Colonic mucosa (tissue), 4 donors: ENCODE data around the gene RPL12. TPM values are rescaled to one million over a fixed set of nuclear protein-coding genes. Genes with fewer than 3 reads are reported as not detected.

Experiments used
- DNase-seq: peaks from one replicate; pipeline ENCODE4 v3.0.0-alpha.2; 2020
- H3K27ac ChIP-seq: fragments of 200-600 bp; one replicate; pipeline ENCODE4 v1.8.0; 2021
- H3K27me3 ChIP-seq: fragments of 200-600 bp; one replicate; pipeline ENCODE4 v1.8.0; 2021
- H3K36me3 ChIP-seq: fragments of 200-600 bp; one replicate; pipeline ENCODE4 v1.8.0; 2021
- H3K4me1 ChIP-seq: fragments of 200-600 bp; one replicate; pipeline ENCODE4 v1.8.0; 2021; ENCODE audit warnings: mild to moderate bottlenecking
- H3K4me3 ChIP-seq: fragments of 200-600 bp; one replicate; pipeline ENCODE4 v1.8.0; 2021
- H3K9ac ChIP-seq, 2 donors: one replicate each; pipeline ENCODE4 v1.7.0; 2013; ENCODE audit warnings: control low read depth in 2 of 2, low read depth in 2 of 2, low read length in 2 of 2
- H3K9me3 ChIP-seq: fragments of 200-600 bp; one replicate; pipeline ENCODE4 v1.8.0; 2021
- CTCF ChIP-seq: fragments of 200-600 bp; IDR thresholded peaks from one replicate; pipeline ENCODE4 v1.8.0; 2022; ENCODE audit warnings: antibody characterized with exemption, mild to moderate bottlenecking
- intact Hi-C: fragments of 100-400 bp; cut with DNase I; formaldehyde crosslinking; loops from one replicate; pipeline ENCODE4 v1.14.1; 2022
- total RNA-seq, 2 donors: library from RNA; stranded (reverse); fragmentation: NEBNext Ultra II Directional in 1 of 2; extraction: Animal tissue kit (Norgen Biotek cat#: 25700) in 1 of 2; gene quantifications; one replicate each; pipeline ENCODE4 v1.2.1, GENCODE V29; 2021
- donor health status: healthy.
- donor health status: DM: no; HTN: no; CAD: no.
- donor health status: DM: no; HTN: no; CAD: no.

Gene RPL12
- total RNA-seq, 2 donors from 2014 or later = 916 to 973 TPM

- H3K36me3 ChIP-seq = peaks cover 30% of the 10 kb centered on the region
- H3K27ac ChIP-seq = no peak overlapping the region
- no peak overlapping the region for H3K4me3 ChIP-seq
- H3K9ac ChIP-seq = no peak overlapping the region
- no peak for DNase-seq
- TF ChIP-seq CTCF = no peak
- H3K9me3 ChIP-seq = no peaks in the 10 kb centered on the region
- intact Hi-C loops = loop anchor here (5.0 kb wide), 1 partner anchor 50 kb away; the partner anchor contains the start of gene SLC2A8
- peaks cover 9% of the 10 kb centered on the region for H3K4me1 ChIP-seq
- H3K27me3 ChIP-seq = no peaks in the 10 kb centered on the region
Measured at GRCh38 chr9:127446713-127447415, 4.3 kb downstream of the RPL12 start.

GRCh38 chr9:127445851-127446712 is 5.1 kb downstream of the RPL12 start:
- H3K4me1 ChIP-seq = peaks cover 9% of the 10 kb centered on the region
- H3K27me3 ChIP-seq = no peaks in the 10 kb centered on the region
- H3K27ac ChIP-seq = no peak overlapping the region
- H3K9me3 ChIP-seq = no peaks in the 10 kb centered on the region
- TF ChIP-seq CTCF = no peak
- H3K36me3 ChIP-seq = peaks cover 30% of the 10 kb centered on the region
- H3K9ac ChIP-seq = no peak overlapping the region
- H3K4me3 ChIP-seq = no peak overlapping the region
- DNase-seq = no peak
- intact Hi-C loops = loop anchor here (5.0 kb wide), 1 partner anchor 49 kb away; the partner anchor contains the start of gene SLC2A8

- Histone ChIP-seq H3K4me1 (peaks cover 9% of the 10 kb centered on the region), H3K9me3 (no peaks in the 10 kb centered on the region), H3K27me3 (no peaks in the 10 kb centered on the region), H3K9ac (no peak overlapping the region), H3K4me3 (no peak overlapping the region), H3K27ac (no peak overlapping the region), H3K36me3 (peaks cover 30% of the 10 kb centered on the region)
- intact Hi-C loops = loop anchor here (5.0 kb wide), 1 partner anchor 48 kb away; the partner anchor contains the start of gene SLC2A8
- DNase-seq = no peak
- TF ChIP-seq CTCF = no peak
Measured at GRCh38 chr9:127444921-127445850, 6.0 kb downstream of the RPL12 start.

- peaks cover 4% of the 10 kb centered on the region for H3K4me1 ChIP-seq
- peaks cover 30% of the 10 kb centered on the region for H3K36me3 ChIP-seq
- intact Hi-C loops = no loop called here
- DNase-seq = no peak
- TF ChIP-seq CTCF = no peak
- no peak overlapping the region for H3K4me3 ChIP-seq
- no peak overlapping the region for H3K27ac ChIP-seq
- H3K9me3 ChIP-seq = no peaks in the 10 kb centered on the region
- no peaks in the 10 kb centered on the region for H3K27me3 ChIP-seq
- H3K9ac ChIP-seq = no peak overlapping the region
Measured at GRCh38 chr9:127444283-127444920, 6.8 kb downstream of the RPL12 start.
